ENCODE data around the gene TOMM34. TPM values are rescaled to one million over a fixed set of nuclear protein-coding genes. Genes with fewer than 3 reads are reported as not detected.
A peak's percentile ranks its signal among the peaks of the same experiment; 100 is the strongest.

The TOMM34 gene, protein sequence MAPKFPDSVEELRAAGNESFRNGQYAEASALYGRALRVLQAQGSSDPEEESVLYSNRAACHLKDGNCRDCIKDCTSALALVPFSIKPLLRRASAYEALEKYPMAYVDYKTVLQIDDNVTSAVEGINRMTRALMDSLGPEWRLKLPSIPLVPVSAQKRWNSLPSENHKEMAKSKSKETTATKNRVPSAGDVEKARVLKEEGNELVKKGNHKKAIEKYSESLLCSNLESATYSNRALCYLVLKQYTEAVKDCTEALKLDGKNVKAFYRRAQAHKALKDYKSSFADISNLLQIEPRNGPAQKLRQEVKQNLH
- 9.1 TPM for total RNA-seq
- long read RNA-seq, transcript TOMM34-201 (7 exons, 2,062 nt): major isoform, 41 of 46 reads
- long read RNA-seq, partial matches to known transcripts: 2 of 46 reads
- long read RNA-seq, other reads (novel, unspliced or antisense): 3 of 46 reads

DNA sequence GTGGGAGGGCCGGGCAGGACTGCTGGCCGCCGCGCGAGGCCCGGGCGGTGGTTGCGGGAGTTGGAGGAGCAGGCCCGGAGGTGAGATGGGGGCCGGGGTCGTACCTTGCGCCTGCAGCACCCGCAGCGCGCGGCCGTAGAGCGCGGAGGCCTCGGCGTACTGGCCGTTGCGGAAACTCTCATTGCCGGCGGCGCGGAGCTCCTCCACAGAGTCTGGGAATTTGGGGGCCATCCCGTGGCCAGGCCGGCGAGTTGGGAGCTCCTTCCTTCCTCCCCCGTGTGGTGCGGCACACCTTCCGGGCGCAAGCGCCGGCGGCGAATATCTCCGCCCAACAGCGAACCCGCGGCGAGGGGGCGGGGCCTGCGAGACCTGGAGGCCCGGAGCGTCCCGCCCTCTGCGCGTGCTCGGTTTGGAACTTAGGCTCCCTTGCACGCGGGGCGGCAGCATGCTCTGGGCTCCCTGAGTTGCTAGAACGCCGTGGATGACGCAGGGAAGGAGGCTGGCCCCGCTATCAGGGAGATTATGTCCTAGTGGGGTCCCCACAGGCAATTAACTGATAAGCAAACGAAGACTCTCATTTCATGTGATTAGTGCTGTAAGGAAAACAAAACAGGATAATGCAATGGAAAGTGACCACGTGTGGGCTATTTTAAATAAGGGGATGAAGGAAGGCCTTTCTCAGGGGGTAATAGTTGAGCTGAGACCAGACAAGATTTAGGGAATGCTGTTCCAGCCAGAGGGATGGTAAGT lies at the start of gene TOMM34:
TOMM34 (minus strand) TSS at position 295 of the 750 bp plus-strand sequence; CDS start at position 231, 64 bp downstream.
- DNase-seq (ENCODE audit: low spot score): peak; percentile 99

DNA sequence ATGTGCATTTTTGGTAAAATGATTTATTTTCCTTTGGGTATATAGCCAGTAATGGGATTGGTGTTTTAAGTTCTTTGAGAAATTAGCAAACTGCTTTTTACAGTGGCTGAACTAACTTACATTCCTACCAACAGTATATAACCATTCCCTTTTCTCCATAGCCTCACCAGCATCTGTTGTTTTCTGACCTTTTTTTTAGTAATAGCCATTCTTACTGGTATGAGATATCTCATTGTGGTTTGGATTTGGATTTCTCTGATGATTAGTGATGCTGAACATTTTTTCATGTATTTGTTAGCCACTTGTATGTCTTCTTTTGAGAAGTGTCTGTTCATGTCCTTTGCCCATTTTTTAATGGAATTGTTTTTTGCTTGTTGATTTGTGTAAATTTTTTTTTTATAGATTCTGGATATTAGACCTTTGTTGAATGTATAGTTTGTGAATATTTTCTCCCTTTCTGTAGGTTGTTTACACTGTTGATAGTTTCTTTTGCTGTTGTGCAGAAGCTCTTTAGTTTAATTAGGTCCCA lies 48.4 kb upstream of the TOMM34 start:
- no peak for DNase-seq (ENCODE audit: low spot score)

DNA sequence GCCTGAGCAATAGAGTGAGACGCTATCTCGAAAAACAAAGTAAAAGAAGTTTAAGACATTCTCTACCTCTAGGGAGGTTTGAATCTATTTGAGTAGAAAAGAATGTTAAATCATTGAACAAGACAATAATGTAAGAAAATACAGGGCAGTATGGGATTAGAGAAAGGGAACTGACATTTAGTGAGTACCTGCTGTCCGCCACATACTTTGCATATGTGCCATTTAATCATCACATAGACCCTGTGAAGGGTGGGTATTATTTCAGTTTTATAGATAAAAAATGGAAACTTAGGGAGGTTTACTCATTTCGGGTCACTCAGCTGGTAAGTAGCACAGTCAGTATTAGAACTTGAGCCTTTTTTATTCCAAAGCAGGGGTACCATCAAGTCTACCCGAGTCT lies 37.5 kb upstream of the TOMM34 start:
- DNase-seq (ENCODE audit: low spot score): no peak

DNA sequence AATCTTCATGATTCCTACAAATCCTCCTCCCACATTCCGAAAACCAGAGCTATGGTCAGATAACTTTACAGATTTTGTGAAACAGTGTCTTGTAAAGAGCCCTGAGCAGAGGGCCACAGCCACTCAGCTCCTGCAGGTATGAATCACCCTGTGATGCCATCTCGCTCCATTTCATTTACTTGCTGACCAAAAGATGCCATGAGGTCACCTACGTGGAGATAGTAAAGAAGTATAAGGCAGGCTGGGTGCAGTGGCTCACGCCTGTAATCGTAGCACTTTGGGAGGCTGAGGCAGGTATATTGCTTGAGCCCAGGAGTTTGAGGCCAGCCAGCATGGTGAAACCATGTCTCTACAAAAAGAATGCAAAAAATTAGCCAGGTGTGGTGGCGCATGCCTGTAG lies 37.0 kb upstream of the TOMM34 start:
- DNase-seq (ENCODE audit: low spot score): no peak

DNA sequence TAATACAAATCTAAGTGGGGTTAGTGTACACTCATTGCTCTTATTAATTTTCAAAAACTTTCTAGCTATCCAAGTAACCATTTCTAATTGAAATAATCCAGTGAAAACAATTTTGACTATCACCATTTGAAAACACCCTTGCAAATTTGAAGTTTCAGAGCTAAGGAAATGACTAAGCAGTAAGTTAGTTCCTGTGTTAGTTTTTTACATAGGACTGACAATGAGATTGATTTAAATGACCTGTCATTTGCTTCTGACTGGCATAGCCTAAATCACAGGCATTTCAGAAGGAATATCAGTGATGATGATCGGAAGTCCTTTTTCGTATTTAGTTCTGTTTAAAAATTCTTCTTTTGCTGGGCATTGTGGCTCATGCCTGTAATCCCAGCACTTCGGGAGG lies 33.1 kb upstream of the TOMM34 start:
- no peak for DNase-seq (ENCODE audit: low spot score)

DNA sequence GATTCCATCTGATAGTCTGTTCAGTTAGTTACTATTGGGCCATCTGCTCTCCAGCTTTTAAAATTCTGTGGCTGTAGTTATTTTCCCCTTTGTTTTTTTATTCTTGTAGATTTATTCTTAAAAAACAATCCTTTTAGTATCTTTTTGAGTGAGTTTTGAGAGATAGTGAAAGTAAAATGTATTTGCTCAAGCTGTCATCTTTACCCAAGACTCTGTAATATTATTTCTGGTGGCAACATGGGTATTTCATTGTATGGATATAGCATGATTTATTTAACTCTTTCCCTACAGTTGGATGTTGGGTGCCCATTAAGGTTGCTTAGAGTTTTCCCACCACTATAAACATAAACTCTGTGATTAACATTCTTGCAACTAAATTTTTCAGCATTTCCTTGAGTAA lies 30.8 kb upstream of the TOMM34 start:
- no peak for DNase-seq (ENCODE audit: low spot score)

DNA sequence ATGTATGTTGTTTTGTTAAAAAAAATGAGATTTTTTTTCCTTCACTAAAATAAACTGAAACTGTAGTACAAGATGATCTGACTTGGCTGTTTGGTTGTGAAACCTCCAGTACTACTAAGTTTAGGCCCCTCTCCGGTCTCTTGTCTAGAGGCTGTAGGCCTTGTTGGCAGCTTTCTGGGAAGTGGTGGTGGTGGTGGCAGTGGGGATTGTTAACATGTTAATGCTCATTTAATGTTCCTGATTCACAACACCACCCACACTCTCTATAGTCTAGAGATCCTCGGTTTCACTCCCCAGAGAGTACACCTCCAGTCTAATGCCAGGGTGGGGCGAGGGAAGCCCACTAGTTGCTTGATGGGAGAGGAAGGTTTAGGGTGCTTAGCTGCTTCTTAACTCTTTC lies 30.2 kb upstream of the TOMM34 start:
- no peak for DNase-seq (ENCODE audit: low spot score)

DNA sequence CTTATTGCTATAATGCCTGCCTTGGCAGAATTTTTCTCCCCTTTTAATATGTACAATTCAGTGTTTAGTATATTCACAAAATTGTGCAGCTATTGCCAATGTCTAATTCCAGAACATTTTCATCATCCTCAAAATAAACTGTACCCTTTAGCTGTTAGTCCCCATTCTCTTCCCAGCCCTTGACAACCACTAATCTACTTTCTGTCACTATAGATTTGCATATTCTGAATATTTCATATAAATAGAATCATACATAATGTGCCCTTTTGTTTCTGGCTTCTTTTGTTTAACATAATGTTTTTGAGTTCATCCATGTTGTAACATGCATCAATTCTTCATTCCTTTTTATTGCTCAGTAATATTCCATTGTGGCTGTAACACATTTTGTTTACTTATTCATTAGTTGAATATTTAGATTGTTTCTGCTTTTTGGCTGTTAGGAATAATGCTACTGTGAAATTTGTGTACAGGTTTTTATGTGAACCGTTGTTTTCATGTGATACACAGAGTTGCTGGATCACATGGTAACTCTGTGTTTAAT lies 28.5 kb upstream of the TOMM34 start:
- DNase-seq (ENCODE audit: low spot score): no peak

DNA sequence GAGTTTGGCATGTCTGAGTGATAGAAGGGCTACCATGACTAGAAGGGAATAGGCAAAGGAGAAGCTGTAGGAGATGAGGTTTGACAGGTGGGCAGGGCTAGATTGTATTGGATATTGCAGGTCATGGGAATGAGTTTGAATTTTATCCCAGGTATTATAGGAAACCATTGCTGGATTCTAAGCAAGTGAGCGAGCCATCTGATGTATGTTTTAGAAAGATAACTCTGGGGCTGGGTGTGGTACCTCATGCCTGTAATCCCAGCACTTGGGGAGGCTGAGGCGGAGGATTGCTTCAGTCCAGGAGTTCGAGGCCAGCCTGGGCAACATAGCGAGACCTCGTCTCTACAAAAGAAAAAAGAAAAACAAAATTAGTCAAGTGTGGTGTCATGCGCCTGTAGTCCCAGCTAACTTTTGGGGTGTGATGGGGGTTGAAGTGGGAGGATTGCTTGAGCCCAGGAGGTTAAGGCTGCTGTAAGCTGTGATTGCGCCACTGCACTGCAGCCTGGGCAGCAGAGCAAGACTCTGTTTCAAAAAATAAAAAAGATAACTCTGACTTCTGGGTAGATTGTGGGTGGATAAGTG lies 23.0 kb upstream of the TOMM34 start:
- DNase-seq (ENCODE audit: low spot score): no peak

DNA sequence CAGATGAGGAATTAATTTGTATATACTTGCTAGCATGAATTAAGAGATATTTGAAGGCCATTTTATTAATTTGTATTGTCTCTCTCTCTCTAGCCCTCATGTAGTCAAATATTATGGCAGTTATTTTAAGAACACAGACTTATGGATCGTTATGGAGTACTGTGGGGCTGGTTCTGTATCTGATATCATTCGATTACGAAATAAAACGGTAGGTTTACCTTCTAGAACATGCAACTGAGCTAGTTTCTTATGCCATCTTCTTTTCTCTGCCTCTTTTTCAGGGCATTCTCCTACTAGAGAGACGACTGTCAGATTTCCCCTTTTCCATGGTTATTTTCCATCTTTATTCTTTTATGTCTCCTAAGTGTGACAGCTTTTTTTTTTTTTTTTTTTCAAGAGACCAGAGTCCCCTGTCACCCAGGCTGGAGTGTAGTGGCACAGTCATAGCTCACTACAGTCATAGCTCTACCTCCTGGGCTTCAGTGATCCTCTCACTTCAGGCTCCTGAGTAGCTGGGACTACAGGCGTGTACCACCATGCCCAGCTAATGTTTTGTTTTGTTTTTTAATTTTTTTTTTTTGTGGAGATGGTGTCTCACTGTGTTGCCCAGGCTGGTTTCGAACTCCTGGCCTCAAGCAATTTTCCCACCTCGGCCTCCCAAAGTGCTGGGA lies 21.7 kb upstream of the TOMM34 start:
- no peak for DNase-seq (ENCODE audit: low spot score)

DNA sequence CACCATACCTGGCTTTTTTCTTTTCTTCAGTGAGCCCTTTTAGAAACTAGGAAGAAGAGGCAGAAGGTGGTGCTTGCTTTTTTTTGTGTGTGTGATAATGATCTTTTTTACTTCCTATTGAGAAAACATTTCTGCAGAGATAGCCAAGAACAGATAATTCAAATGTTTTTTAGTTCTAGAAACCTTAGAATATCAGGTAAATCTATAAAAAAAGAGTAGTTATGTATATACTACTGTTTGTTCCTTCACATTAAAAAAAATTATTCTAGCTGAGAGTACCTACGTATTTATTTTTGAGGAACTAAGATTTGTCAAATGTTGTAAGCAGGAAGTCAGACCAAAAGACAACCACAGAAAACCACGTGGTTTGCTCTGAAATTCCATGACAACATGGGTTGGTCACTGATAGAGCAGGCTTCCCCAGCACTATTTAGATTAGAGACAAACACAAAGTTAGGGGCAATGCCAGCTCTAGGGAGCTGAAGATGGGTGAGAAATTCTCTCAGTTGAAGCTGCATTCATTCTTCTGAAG lies 19.0 kb upstream of the TOMM34 start:
- DNase-seq (ENCODE audit: low spot score): no peak

DNA sequence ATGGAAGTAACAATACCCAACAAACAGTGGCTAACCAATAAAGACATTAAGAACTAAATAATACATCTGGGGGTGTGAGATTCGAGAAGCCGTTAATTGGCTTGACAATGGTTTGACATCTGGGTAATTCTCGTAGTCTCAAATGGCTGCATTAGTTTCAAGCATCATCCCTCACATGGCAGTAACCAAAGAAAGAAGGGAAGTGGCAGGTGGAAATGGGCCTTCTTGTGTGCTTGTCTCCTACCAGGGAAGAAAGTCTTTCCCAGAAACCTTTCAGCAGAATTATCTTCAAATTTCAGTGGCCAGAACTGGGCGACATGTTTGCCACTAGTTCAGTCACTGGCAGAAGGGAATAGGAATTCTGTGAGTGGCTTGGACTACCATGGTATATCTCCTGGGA lies 16.5 kb upstream of the TOMM34 start:
- DNase-seq (ENCODE audit: low spot score): no peak

DNA sequence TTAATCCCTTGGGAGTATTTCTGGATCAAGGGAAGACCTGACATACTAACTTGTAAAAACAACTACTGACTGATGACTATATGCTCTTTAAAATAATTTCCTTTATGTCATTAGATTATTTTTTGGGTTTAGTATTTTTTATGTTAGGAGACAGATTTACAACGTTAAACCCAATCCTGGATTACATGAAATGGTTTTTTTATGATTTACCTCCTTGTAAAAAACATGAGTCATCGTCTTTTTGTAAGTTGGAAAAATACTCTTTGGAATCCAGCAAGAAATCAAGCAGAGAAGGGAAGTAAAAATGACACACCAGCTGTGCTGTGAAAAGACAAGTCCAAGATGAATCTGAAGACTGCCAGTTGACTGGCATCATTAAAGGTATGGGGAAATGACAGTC lies 12.9 kb upstream of the TOMM34 start:
- DNase-seq (ENCODE audit: low spot score): no peak

DNA sequence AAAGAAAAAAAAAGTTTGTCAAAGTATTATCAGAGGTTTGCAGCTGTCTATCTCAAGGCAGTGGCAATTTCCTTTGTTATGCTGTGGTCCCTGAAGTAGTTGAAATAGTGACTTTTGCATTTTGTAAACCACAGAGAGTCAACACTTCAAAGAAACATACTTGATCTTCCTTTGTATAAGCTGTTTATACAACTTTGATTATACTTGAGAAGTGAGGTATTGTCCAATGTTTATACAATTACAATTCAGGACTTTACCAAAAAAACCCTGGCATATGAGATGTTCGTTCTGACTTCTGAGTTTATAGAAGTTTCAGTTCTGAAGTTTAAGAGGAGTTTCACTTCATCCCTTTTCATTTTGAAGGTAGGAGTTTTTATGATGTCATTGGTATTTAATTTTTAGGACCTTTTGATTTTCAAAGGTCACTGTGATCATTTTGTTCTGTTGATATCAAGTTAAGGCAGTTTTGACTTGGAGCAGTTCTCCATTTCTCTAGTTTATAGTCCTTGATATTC lies 10.1 kb upstream of the TOMM34 start:
- no peak for DNase-seq (ENCODE audit: low spot score)

DNA sequence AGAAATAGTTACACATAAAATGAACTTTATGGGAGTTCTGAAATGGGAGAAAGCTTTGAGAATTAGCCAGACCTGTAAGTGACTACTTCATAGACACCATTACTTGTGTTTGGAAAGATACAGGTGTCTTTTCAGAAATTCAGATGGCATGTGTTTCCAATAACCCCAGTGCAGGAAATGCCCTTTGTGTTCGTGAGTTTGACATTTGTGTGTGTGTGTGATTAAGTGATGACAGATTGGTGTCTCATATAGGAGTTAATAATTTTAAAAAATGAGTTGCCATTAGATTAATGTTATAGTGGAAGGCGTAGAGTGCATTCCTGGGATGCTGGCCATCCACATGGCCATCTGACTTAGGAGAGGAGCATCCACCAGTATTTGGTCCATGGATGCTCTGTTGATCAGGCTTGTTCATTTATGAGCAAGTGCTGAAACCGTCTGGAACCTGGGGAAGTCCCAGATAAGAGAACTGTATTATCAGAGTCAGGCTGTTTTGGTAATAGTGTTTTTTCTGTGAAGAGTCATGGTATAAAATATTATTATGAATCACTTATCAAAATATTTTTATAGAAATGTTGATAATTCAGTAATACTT lies 9.2 kb upstream of the TOMM34 start:
- DNase-seq (ENCODE audit: low spot score): no peak

DNA sequence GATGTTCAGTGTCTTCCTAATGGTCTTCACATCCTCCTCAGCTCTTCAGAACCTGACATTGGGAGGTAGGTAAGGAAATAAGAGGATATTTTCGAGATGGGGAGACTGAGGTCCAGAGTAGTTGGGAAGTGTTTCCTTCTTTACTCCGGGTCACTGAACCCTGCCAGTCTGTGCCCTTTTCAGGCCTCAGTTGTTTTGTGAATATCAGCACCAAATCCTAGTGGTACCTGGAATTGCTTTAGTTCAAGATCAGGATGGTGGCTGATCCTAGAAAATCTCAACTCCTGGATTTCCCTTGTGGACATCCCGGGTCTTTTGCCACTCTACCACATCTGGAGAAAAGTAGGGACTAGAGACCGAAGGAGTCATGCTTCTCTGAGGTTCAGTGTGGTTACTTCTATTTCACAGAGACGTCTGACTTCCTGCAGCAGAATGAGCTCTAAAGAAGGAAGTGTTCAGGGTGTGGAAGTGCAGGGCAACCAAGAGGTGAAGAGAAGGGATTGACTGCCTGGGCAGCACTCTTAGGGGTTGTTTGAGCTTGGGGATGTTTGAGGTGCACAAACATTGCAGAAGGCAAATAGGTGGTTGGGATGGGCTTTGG lies 7.1 kb upstream of the TOMM34 start:
- no peak for DNase-seq (ENCODE audit: low spot score)

DNA sequence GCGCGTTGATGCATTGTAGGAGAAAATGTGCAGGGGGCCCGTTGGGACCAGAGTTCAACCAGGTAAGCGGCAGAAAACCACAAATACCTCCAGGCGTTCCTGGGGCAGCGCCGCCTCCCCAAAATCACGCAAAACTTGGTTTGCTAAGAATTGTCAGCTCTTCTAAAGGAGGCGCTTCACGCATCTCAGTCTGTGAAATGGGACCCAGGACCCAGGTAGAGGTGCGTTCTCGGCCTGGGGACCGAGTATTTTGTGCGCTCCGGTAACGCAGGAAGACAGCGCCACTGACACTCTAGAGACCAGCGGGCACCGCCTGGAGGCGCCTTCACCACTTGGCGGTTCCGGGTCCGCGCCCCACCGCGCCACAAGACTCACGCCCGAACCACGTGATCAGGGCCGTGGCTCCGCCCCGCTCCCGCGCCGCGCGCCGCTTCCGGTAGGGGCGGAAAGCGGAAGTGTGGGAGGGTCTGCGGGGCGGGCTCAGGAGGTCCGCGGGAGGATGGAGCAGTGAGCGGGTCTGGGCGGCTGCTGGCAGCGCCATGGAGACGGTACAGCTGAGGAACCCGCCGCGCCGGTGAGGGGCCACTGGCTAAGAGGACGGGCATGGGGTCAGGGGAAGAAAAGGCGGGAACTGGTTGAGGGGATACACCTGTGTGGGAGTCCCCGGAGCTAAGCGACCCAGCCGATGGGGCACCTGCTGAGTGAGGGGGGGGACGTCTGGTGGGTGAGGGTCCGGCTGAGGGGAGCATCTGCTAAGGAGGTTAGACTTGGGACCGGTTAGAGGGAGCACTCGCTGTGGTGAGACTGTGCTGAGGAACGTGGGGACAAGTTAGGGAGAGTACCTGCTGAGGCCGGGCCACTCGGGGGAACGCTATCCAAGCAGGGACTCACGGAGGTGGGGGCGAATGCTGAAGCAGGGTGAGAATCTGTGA lies 6.1 kb upstream of the TOMM34 start, which contains the start of gene STK4:
STK4 (plus strand) TSS at position 483 of the 932 bp plus-strand sequence; CDS start at position 540, 57 bp downstream.
- peak; percentile 98 for DNase-seq (ENCODE audit: low spot score)

DNA sequence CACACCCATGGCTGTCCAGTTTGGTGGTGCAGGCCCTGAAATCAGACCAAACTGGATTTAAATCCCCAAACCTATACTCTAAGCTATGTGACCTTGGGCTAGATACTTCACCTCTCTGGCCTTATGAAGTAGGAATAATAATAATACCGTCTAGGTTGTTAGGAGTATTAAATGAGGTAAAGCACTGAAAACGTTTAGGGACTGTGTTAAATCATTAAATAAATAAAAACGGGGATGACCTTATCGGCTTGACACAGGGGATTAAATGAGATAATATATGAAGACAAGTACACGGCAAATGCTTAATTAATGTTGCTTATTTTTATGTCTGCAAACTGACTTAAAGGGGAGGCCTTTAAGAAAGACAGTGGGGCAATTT lies 5.4 kb upstream of the TOMM34 start:
- no peak for DNase-seq (ENCODE audit: low spot score)

All from mesenteric fat pad (tissue), 1 donor.